Superior temporal gyrus (tissue), 1 donor: Measurements from ENCODE around the gene PROK2.

ENCODE experiments used
- DNase-seq: peaks from one replicate; pipeline ENCODE4 v3.0.0-alpha.2; 2016; ENCODE audit errors: extremely low spot score

Gene PROK2

GRCh38 chr3:71734881-71735280 is 50.1 kb downstream of the PROK2 start:
- DNase-seq = no peak

GRCh38 chr3:71733319-71733718 is 51.6 kb downstream of the PROK2 start:
- DNase-seq = no peak

GRCh38 chr3:71732637-71733036 is 52.3 kb downstream of the PROK2 start:
- no peak for DNase-seq

GRCh38 chr3:71728632-71729342 is 56.2 kb downstream of the PROK2 start:
- DNase-seq = peak; percentile 65

- no peak for DNase-seq
These were observed 58.8 kb downstream of the PROK2 start for GRCh38 chr3:71726146-71726545.

- no peak for DNase-seq
These were observed 59.5 kb downstream of the PROK2 start, which contains the start of gene EIF4E3 for GRCh38 chr3:71725271-71725991. Gene EIF4E3 (minus strand): TSS chr3:71725402. CDS start chr3:71725367, 35 bp downstream.

- no peak for DNase-seq
These were observed 60.2 kb downstream of the PROK2 start for GRCh38 chr3:71724584-71725270.

GRCh38 chr3:71724171-71724453 is 60.8 kb downstream of the PROK2 start:
- no peak for DNase-seq

- no peak for DNase-seq
These were observed 61.3 kb downstream of the PROK2 start for GRCh38 chr3:71723452-71724170.

- no peak for DNase-seq
These were observed 62.3 kb downstream of the PROK2 start for GRCh38 chr3:71722693-71723092.
